Naive B cell (primary cell): ENCODE results near the gene P2RX2. TPM values are rescaled to one million over a fixed set of nuclear protein-coding genes. Genes with fewer than 3 reads are reported as not detected.

Experiments used
- ATAC-seq, 2 donors: fragments of 150-1000 bp; cut with Tn5 transposase; 2 replicates each; pipeline ENCODE4 v1.10.0; 2021; ENCODE audit warnings: low read depth in 2 of 2, mild to moderate bottlenecking in 2 of 2, moderate library complexity in 2 of 2
- DNase-seq: peaks from one replicate; pipeline ENCODE4 v3.0.0; 2022
- H3K27ac Mint-ChIP-seq, 6 donors: one replicate each; pipeline ENCODE4 v1.8.0; 2020 to 2022; ENCODE audit warnings: mild to moderate bottlenecking in 6 of 6, mixed read lengths in 6 of 6, moderate library complexity in 5 of 6, inconsistent platforms in 2 of 6
- H3K27me3 Mint-ChIP-seq, 3 donors: one replicate each; pipeline ENCODE4 v1.8.0; 2021 to 2022; ENCODE audit warnings: mixed read lengths in 3 of 3, mild to moderate bottlenecking in 1 of 3
- H3K36me3 Mint-ChIP-seq, 2 donors: one replicate each; pipeline ENCODE4 v1.8.0; 2020 to 2022; ENCODE audit warnings: mixed read lengths in 2 of 2, inconsistent platforms in 1 of 2, mild to moderate bottlenecking in 1 of 2
- H3K4me1 Mint-ChIP-seq, 3 donors: one replicate each; pipeline ENCODE4 v1.8.0; 2020 to 2022; ENCODE audit warnings: mixed read lengths in 3 of 3, inconsistent platforms in 1 of 3, mild to moderate bottlenecking in 1 of 3, moderate library complexity in 1 of 3
- H3K4me3 Mint-ChIP-seq, 8 donors: one replicate each; pipeline ENCODE4 v1.8.0; 2020 to 2022; ENCODE audit warnings: mild to moderate bottlenecking in 8 of 8, mixed read lengths in 8 of 8, moderate library complexity in 8 of 8, inconsistent platforms in 2 of 8
- H3K9me3 Mint-ChIP-seq, 7 donors: one replicate each; pipeline ENCODE4 v1.8.0; 2020 to 2022; ENCODE audit warnings: mixed read lengths in 7 of 7, mild to moderate bottlenecking in 5 of 7, inconsistent platforms in 2 of 7, moderate library complexity in 1 of 7
- polyA plus RNA-seq, 6 donors: library from polyadenylated mRNA; unstranded; fragments of 300-500 nt; fragmentation: Illumina TruSeq; gene quantifications; one replicate each; pipeline ENCODE4 v1.2.3, GENCODE V29; 2021; ENCODE audit warnings: low read depth in 6 of 6

P2RX2 gene
- polyA plus RNA-seq, 6 donors from 2014 or later = not detected

GRCh38 chr12:132600048-132601032, 18.2 kb upstream of the P2RX2 start:
- Mint-ChIP-seq H3K27ac (peak overlapping the region in 4 of 6 donors; percentile 11 to 87 (median 46)), H3K4me1 (peaks cover 30 to 36% (median 33%) of the 10 kb centered on the region in 3 donors), H3K27me3 (peaks cover 31 to 48% (median 43%) of the 10 kb centered on the region in 3 donors), H3K36me3 (no peaks in the 10 kb centered on the region), H3K4me3 (peak overlapping the region; percentile 81 to 98 (median 85)), H3K9me3 (peaks cover 0 to 6% (median 0%) of the 10 kb centered on the region in 7 donors)
- ATAC-seq = peak; percentile 58 to 61
- DNase-seq = peak; percentile 23

GRCh38 chr12:132601171-132601883, 17.2 kb upstream of the P2RX2 start:
- ATAC-seq = no peak
- H3K36me3 Mint-ChIP-seq = no peaks in the 10 kb centered on the region
- peaks cover 30 to 36% (median 33%) of the 10 kb centered on the region in 3 donors for H3K4me1 Mint-ChIP-seq
- H3K4me3 Mint-ChIP-seq = peak overlapping the region; percentile 79 to 98 (median 84)
- peak overlapping the region in 1 of 6 donors; percentile 59 for H3K27ac Mint-ChIP-seq
- peaks cover 30 to 51% (median 46%) of the 10 kb centered on the region in 3 donors for H3K27me3 Mint-ChIP-seq
- peaks cover 0 to 6% (median 0%) of the 10 kb centered on the region in 7 donors for H3K9me3 Mint-ChIP-seq
- no peak for DNase-seq

GRCh38 chr12:132602572-132603239, 15.9 kb upstream of the P2RX2 start:
- no peak for ATAC-seq
- no peak for DNase-seq
- peaks cover 32 to 55% (median 52%) of the 10 kb centered on the region in 3 donors for H3K27me3 Mint-ChIP-seq
- H3K27ac Mint-ChIP-seq = no peak overlapping the region
- peak overlapping the region in 1 of 8 donors; percentile 27 for H3K4me3 Mint-ChIP-seq
- peaks cover 23 to 28% (median 26%) of the 10 kb centered on the region in 3 donors for H3K4me1 Mint-ChIP-seq
- no peaks in the 10 kb centered on the region for H3K36me3 Mint-ChIP-seq
- peaks cover 0 to 2% (median 0%) of the 10 kb centered on the region in 7 donors for H3K9me3 Mint-ChIP-seq

- Mint-ChIP-seq H3K4me1 (peaks cover 19 to 25% (median 24%) of the 10 kb centered on the region in 3 donors), H3K36me3 (no peaks in the 10 kb centered on the region), H3K27ac (no peak overlapping the region), H3K9me3 (peaks cover 0 to 2% (median 0%) of the 10 kb centered on the region in 7 donors), H3K27me3 (peaks cover 30 to 59% (median 55%) of the 10 kb centered on the region in 3 donors), H3K4me3 (peak overlapping the region in 2 of 8 donors; percentile 27 to 69)
- DNase-seq = no peak
- ATAC-seq = no peak
Measured at GRCh38 chr12:132603240-132604150, 15.1 kb upstream of the P2RX2 start.

- Mint-ChIP-seq H3K4me3 (no peak overlapping the region), H3K27me3 (peaks cover 35 to 66% (median 57%) of the 10 kb centered on the region in 3 donors), H3K27ac (no peak overlapping the region), H3K36me3 (no peaks in the 10 kb centered on the region), H3K9me3 (peaks cover 0 to 2% (median 0%) of the 10 kb centered on the region in 7 donors), H3K4me1 (peaks cover 16 to 20% (median 18%) of the 10 kb centered on the region in 3 donors)
- DNase-seq (no peak), ATAC-seq (no peak)
Measured at GRCh38 chr12:132604151-132604618, 14.4 kb upstream of the P2RX2 start.

- Mint-ChIP-seq H3K4me3 (peak overlapping the region in 2 of 8 donors; percentile 4 to 61), H3K4me1 (peaks cover 13 to 16% (median 14%) of the 10 kb centered on the region in 3 donors), H3K27me3 (peaks cover 35 to 67% (median 60%) of the 10 kb centered on the region in 3 donors), H3K9me3 (peaks cover 0 to 2% (median 0%) of the 10 kb centered on the region in 7 donors), H3K27ac (no peak overlapping the region), H3K36me3 (no peaks in the 10 kb centered on the region)
- DNase-seq (no peak), ATAC-seq (no peak)
Measured at GRCh38 chr12:132604668-132605441, 13.7 kb upstream of the P2RX2 start.

- ATAC-seq (no peak), DNase-seq (no peak)
- no peaks in the 10 kb centered on the region for H3K36me3 Mint-ChIP-seq
- peaks cover 39 to 74% (median 69%) of the 10 kb centered on the region in 3 donors for H3K27me3 Mint-ChIP-seq
- H3K4me3 Mint-ChIP-seq = no peak overlapping the region
- peaks cover 0 to 2% (median 0%) of the 10 kb centered on the region in 7 donors for H3K9me3 Mint-ChIP-seq
- H3K4me1 Mint-ChIP-seq = peaks cover 11 to 18% (median 15%) of the 10 kb centered on the region in 3 donors
- no peak overlapping the region for H3K27ac Mint-ChIP-seq
Measured at GRCh38 chr12:132605892-132606291, 12.7 kb upstream of the P2RX2 start.

- Mint-ChIP-seq H3K4me3 (no peak overlapping the region), H3K4me1 (peaks cover 8 to 15% (median 15%) of the 10 kb centered on the region in 3 donors), H3K27ac (no peak overlapping the region), H3K9me3 (peaks cover 0 to 3% (median 0%) of the 10 kb centered on the region in 7 donors), H3K27me3 (peaks cover 37 to 74% (median 69%) of the 10 kb centered on the region in 3 donors), H3K36me3 (no peaks in the 10 kb centered on the region)
- ATAC-seq (no peak), DNase-seq (no peak)
Measured at GRCh38 chr12:132606466-132606865, 12.1 kb upstream of the P2RX2 start.

GRCh38 chr12:132606927-132607326, 11.6 kb upstream of the P2RX2 start:
- Mint-ChIP-seq H3K27me3 (peaks cover 37 to 73% (median 68%) of the 10 kb centered on the region in 3 donors), H3K9me3 (peaks cover 0 to 3% (median 0%) of the 10 kb centered on the region in 7 donors), H3K36me3 (no peaks in the 10 kb centered on the region), H3K4me3 (no peak overlapping the region), H3K4me1 (peaks cover 8 to 15% (median 15%) of the 10 kb centered on the region in 3 donors), H3K27ac (no peak overlapping the region)
- ATAC-seq (no peak), DNase-seq (no peak)

GRCh38 chr12:132608231-132609171, 10.1 kb upstream of the P2RX2 start:
- H3K4me3 Mint-ChIP-seq = peak overlapping the region in 1 of 8 donors; percentile 52
- peaks cover 27 to 58% (median 57%) of the 10 kb centered on the region in 3 donors for H3K27me3 Mint-ChIP-seq
- H3K36me3 Mint-ChIP-seq = no peaks in the 10 kb centered on the region
- no peak overlapping the region for H3K27ac Mint-ChIP-seq
- peaks cover 0 to 15% (median 10%) of the 10 kb centered on the region in 3 donors for H3K4me1 Mint-ChIP-seq
- ATAC-seq (no peak), DNase-seq (no peak)
- H3K9me3 Mint-ChIP-seq = peaks cover 0 to 3% (median 0%) of the 10 kb centered on the region in 7 donors
